Mucosa of stomach (tissue), 1 donor: ENCODE data around the gene FBXL20.
A peak's percentile ranks its signal among the peaks of the same experiment; 100 is the strongest.

Source experiments
- H3K27me3 ChIP-seq: one replicate; pipeline ENCODE4 v1.7.0; 2013; ENCODE audit warnings: mild to moderate bottlenecking, low read length; ENCODE audit not compliant: control insufficient read depth, insufficient read depth
- H3K36me3 ChIP-seq: one replicate; pipeline ENCODE4 v1.7.0; 2013; ENCODE audit warnings: low read length; ENCODE audit not compliant: control insufficient read depth, insufficient read depth
- H3K4me1 ChIP-seq: one replicate; pipeline ENCODE4 v1.7.0; 2013; ENCODE audit warnings: mild to moderate bottlenecking, low read length; ENCODE audit not compliant: control insufficient read depth, insufficient read depth
- H3K4me3 ChIP-seq: one replicate; pipeline ENCODE4 v1.7.0; 2013; ENCODE audit warnings: low read length
- H3K9ac ChIP-seq: one replicate; pipeline ENCODE4 v1.7.0; 2013; ENCODE audit warnings: mild to moderate bottlenecking, low read length, moderate library complexity
- H3K9me3 ChIP-seq: one replicate; pipeline ENCODE4 v1.7.0; 2013; ENCODE audit warnings: mild to moderate bottlenecking, low read length, moderate library complexity; ENCODE audit not compliant: control insufficient read depth
- donor health status: Pancreatic carcinoma.

The FBXL20 gene

DNA sequence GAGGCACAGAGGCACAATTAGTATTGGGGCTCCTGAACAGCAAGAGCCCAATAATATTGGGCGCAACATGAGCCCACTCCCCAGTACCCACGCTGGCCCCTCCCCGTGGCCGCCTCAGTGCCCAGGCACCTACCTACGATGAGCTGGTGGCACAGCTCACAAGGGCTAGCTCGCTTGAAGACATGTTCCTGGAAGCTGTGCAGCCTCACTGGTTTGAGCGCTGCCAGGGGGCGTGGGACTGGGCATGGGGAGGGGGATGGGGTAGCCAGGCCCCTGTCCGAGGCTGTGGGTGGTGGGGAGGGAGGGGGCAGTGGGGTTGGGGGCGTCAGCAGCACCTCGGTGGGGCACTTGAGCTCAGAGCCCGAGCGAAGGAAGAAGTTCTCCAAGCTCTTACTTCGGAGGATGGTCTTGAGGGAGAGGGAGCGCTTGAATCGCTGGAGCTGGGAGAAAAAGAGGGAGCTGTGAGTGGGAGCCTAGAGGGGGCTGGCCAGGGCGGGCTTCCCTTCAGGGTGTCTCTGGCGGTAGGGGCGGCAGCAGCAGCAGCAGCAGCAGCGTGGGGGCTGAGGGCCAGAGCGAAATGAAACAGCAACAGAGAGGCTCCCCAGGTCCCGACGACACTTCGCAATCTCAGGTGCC, 183.6 kb downstream of the FBXL20 start:
- Histone ChIP-seq H3K4me3 (no peak overlapping the region), H3K27me3 (peaks cover 33% of the 10 kb centered on the region), H3K9ac (no peak overlapping the region), H3K4me1 (no peaks in the 10 kb centered on the region), H3K9me3 (no peaks in the 10 kb centered on the region), H3K36me3 (no peaks in the 10 kb centered on the region)

DNA sequence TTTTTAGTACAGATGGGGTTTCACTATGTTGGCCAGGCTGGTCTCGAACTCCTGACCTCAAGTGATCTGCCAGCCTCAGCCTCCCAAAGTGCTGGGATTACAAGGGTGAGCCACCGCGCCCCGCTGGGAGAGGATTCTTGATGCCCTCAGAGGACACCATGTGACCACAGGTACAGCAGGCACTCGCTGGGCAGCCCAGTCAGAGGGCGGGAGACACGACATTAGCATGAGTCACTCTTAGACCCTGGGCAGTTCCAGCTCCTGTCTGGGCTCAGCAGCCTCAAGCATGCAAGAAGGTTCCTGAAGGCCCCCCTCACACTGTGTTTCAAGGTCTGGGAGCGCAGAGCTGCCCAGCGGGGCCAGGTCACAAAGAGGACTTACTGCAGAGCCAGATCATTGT, 187.6 kb downstream of the FBXL20 start:
- Histone ChIP-seq H3K9me3 (no peaks in the 10 kb centered on the region), H3K36me3 (no peaks in the 10 kb centered on the region), H3K4me1 (peaks cover 22% of the 10 kb centered on the region), H3K9ac (no peak overlapping the region), H3K27me3 (peaks cover 39% of the 10 kb centered on the region), H3K4me3 (no peak overlapping the region)

DNA sequence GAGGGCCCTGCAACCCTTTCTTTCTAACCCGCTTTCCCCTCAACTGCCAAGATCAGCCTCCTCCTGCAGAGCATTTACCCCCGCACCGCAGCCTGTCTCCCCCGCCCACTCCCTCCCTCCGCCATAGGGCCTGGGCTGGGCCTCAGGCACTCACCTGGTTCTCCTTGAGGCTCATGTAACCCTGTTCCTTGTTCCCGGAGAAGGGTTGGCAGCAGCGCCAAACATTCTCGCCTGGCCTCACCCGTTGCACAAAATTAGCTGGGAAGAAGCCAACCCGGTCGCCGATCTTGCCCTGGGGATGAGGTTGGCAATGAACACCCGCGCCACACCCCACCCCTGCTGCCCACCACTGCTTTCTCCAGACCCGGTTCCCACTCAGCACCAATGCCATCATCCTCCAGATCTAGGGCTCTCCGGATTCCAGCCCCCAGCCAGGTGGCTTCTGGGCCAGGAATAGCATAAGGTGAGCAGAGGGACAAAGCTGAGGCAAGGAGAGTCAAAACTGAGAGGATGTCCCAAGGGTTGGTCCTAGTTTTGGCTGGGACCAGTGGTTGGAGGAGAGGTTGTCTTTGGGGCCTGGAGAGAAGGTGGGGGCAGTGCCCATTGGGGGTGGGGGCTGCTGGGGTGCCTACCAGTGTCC, 188.5 kb downstream of the FBXL20 start:
- no peak overlapping the region for H3K4me3 ChIP-seq
- H3K4me1 ChIP-seq: peaks cover 25% of the 10 kb centered on the region
- H3K27me3 ChIP-seq: peaks cover 34% of the 10 kb centered on the region
- no peak overlapping the region for H3K9ac ChIP-seq
- H3K9me3 ChIP-seq: no peaks in the 10 kb centered on the region
- H3K36me3 ChIP-seq: no peaks in the 10 kb centered on the region

DNA sequence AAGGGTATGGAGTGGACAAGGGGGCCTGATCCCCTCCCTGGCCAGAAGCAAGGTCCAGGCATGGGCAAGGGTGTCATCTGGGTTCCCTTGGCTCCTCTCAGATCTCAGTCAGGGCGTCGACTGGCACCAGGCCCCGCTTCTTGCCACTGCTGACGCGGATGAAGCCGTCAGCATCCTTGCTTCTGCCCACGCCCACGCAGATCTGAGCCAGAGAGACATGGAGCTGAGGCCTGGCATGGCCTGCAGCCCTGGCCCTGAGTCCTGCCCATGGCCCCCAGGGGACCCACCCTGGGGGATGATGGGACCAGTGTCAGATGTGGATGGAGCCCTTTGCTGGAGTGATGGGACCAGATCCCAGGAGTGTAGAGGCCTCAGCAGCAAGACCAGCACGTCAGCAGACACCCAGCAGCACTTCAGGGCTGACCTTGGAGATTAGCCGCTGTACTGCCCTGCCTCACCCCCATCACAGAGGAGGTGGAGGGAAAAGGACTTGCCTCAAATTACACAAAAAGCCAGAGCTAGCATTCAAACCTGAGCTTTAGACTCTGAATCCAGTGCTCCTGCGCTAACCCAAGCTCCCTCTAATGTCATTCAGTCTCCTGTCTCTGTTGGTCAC, 189.1 kb downstream of the FBXL20 start:
- H3K36me3 ChIP-seq: no peaks in the 10 kb centered on the region
- H3K27me3 ChIP-seq: peaks cover 31% of the 10 kb centered on the region
- H3K4me1 ChIP-seq: peaks cover 25% of the 10 kb centered on the region
- no peaks in the 10 kb centered on the region for H3K9me3 ChIP-seq
- H3K4me3 ChIP-seq: no peak overlapping the region
- no peak overlapping the region for H3K9ac ChIP-seq

DNA sequence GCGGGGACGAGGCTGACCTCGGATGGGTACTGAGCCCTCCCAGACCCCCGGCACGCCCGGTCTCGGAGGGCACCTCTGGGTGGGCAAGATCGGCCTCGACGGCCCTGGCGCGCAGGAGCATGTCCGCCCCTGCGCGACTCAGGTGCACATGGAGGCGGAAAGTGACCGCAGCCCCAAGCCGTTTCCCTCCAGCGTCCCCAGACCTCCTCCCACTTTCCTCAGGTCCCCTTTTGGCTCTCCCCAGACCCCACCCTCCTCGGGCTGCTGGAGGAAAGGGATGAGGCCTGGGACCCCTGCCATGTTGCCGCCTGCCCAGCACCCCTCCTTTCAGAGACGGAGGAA, 191.4 kb downstream of the FBXL20 start:
- H3K4me3 ChIP-seq: no peak overlapping the region
- no peaks in the 10 kb centered on the region for H3K9me3 ChIP-seq
- no peaks in the 10 kb centered on the region for H3K36me3 ChIP-seq
- H3K4me1 ChIP-seq: peaks cover 25% of the 10 kb centered on the region
- H3K9ac ChIP-seq: peak overlapping the region; percentile 48
- peaks cover 23% of the 10 kb centered on the region for H3K27me3 ChIP-seq

DNA sequence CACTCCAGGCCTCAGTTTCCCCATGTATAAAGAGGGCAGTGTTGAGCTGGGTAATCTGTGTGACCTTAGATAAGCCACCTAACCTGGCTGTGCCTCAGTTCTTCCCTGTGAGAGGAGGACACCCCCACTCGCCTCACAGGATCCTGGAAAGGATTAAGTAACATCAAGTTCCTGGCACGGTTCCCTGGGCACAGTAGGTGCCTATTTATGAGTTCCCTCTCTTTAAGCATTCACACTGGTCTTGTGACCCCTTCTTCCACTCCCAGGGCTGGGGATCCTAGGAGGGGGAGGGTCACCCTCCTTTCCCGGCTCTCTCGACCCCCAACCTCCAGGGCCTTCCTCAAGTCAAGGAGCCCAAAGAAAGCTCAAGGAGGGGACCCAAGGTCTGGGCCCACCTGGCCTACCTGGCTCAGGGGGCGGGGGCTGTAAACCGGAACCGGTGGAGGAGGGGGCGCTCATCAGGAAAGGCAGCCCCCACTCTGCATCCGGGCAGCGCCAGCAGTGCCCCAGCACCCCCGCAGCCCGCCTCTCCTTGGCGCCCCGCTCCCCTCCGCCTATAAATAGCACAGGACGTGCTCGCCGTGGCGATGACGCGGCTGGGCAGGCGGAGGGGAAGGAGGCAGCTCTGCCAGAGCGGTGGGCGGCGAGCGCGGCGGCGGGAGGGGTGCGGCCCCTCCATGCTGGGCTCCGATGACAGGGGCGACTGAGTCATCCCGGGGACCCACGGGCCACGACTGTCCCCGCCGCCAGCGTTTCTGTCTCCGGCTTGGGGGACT, 191.9 kb downstream of the FBXL20 start:
- Histone ChIP-seq H3K9ac (peak overlapping the region; percentile 48), H3K4me3 (no peak overlapping the region), H3K36me3 (peaks cover 1% of the 10 kb centered on the region), H3K9me3 (no peaks in the 10 kb centered on the region), H3K4me1 (peaks cover 25% of the 10 kb centered on the region), H3K27me3 (peaks cover 19% of the 10 kb centered on the region)

DNA sequence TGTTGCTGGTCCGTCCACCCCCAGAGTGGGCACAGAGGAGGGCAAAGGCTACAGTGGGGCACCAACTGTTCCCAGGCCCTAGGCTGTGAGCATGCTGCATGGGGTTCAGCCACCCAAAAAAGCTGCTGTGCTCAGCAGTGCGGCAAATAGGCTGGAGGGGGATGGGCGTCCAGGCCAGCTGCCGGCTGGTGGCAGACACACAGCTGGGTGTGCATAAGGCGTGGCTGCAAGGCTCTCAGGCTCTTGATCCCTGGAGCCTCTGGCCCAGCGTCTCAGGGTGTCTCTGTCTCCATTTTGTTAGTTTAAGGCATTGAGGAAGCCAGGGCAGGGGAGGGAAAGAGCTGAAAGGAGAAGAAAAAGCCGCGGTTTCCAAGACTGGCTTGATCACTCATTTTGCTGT, 192.5 kb downstream of the FBXL20 start:
- no peak overlapping the region for H3K4me3 ChIP-seq
- H3K9me3 ChIP-seq: no peaks in the 10 kb centered on the region
- peaks cover 19% of the 10 kb centered on the region for H3K27me3 ChIP-seq
- peaks cover 25% of the 10 kb centered on the region for H3K4me1 ChIP-seq
- peak overlapping the region; percentile 48 for H3K9ac ChIP-seq
- H3K36me3 ChIP-seq: peaks cover 7% of the 10 kb centered on the region

DNA sequence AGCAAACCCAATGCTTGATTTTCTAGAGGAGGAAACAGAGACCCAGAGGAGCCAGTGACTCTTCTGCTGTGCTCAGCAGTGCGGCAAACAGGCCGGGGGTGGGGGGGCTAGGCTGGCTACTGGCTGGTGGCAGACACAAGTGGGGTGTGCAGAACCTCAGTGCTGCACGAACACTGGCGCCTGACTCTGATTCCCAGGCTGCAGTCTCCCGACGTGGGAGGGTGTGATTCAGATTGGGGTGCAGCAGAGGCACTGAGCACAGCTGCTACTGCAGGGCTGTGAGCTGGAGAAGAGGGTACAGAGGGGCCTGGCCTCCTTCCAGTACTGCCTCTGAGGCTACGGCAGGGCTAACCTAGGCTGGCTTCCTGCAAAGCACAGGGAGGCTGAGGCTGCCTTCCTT, 193.3 kb downstream of the FBXL20 start:
- Histone ChIP-seq H3K4me3 (no peak overlapping the region), H3K9me3 (no peaks in the 10 kb centered on the region), H3K27me3 (peaks cover 17% of the 10 kb centered on the region), H3K36me3 (peaks cover 11% of the 10 kb centered on the region), H3K4me1 (peaks cover 25% of the 10 kb centered on the region), H3K9ac (no peak overlapping the region)

DNA sequence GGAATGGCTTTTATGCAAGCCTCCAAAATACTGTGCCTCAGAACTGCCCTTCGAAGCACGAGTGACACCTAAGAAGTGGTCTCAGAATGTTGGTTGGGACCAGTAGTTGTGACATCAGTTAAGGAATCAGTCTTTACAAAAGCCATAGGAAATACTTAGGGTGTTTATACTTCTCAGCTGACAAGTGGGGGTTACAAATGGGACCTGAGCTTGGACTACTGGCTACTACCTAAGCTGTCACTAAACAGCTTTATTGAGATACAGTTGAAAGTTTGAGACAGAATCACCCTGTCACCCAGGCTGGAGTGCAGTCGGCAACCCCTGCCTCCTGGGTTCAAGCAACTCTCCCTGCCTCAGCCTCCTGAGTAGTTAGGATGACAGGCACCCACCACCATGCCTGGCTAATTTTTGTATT, 196.3 kb downstream of the FBXL20 start:
- H3K4me3 ChIP-seq: no peak overlapping the region
- H3K9me3 ChIP-seq: no peaks in the 10 kb centered on the region
- H3K4me1 ChIP-seq: peaks cover 16% of the 10 kb centered on the region
- H3K36me3 ChIP-seq: peaks cover 19% of the 10 kb centered on the region
- no peak overlapping the region for H3K9ac ChIP-seq
- peaks cover 10% of the 10 kb centered on the region for H3K27me3 ChIP-seq

DNA sequence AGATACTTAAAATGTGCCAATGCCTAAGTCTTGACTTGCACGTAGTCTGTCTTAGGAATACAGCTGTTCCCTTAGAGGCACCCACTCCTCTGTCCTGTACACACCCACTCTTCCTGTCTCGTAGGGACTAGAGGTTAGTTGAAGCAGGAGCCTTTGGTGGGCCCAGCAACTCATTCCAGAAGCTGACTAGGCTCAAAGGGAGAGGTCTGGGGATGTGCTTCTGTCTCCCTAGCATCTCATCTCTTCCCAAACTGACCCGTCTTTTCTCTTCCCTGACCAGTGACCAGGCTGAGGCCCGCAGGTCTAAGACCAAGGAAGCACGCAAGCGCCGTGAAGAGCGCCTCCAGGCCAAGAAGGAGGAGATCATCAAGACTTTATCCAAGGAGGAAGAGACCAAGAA, 197.2 kb downstream of the FBXL20 start:
- Histone ChIP-seq H3K36me3 (peaks cover 19% of the 10 kb centered on the region), H3K27me3 (peaks cover 2% of the 10 kb centered on the region), H3K4me3 (no peak overlapping the region), H3K9me3 (no peaks in the 10 kb centered on the region), H3K9ac (no peak overlapping the region), H3K4me1 (peaks cover 7% of the 10 kb centered on the region)
